Activated effector memory CD4-positive, alpha-beta T cell treated with Interleukin-2 at 50 U/mL for 16 hours (primary cell): Measurements from ENCODE around the gene TNFRSF8.
"Not testable (repeated sequence)": the region's sequence is repeated elsewhere in the genome, so short reads cannot be mapped to it uniquely, and the experiment has no call there.

ENCODE experiments used
- DNase-seq: peaks from one replicate; pipeline ENCODE4 v3.0.0-alpha.2; 2020

TNFRSF8 gene

GRCh38 chr1:12090326-12090725 lies 27.2 kb downstream of the TNFRSF8 start:
- no peak for DNase-seq

- DNase-seq = no peak
These were observed 28.1 kb downstream of the TNFRSF8 start for GRCh38 chr1:12091191-12091590.

GRCh38 chr1:12094180-12094579 lies 31.1 kb downstream of the TNFRSF8 start:
- no peak for DNase-seq

GRCh38 chr1:12095452-12096263 lies 32.6 kb downstream of the TNFRSF8 start:
- DNase-seq = no peak

- DNase-seq = no peak
These were observed 33.5 kb downstream of the TNFRSF8 start for GRCh38 chr1:12096615-12097014.

GRCh38 chr1:12097321-12097720 lies 34.2 kb downstream of the TNFRSF8 start:
- no peak for DNase-seq

GRCh38 chr1:12098786-12099185 lies 35.7 kb downstream of the TNFRSF8 start:
- no peak for DNase-seq

- no peak for DNase-seq
These were observed 36.5 kb downstream of the TNFRSF8 start for GRCh38 chr1:12099610-12100009.

GRCh38 chr1:12100071-12100470 lies 37.0 kb downstream of the TNFRSF8 start:
- no peak for DNase-seq

GRCh38 chr1:12101120-12101519 lies 38.0 kb downstream of the TNFRSF8 start:
- not testable (repeated sequence) for DNase-seq

GRCh38 chr1:12102066-12102465 lies 39.0 kb downstream of the TNFRSF8 start:
- DNase-seq = no peak

GRCh38 chr1:12104417-12104816 lies 41.3 kb downstream of the TNFRSF8 start:
- no peak for DNase-seq

- DNase-seq = no peak
These were observed 43.0 kb downstream of the TNFRSF8 start for GRCh38 chr1:12106153-12106552.

- DNase-seq = not testable (repeated sequence)
These were observed 43.8 kb downstream of the TNFRSF8 start for GRCh38 chr1:12106861-12107260.

- DNase-seq = no peak
These were observed 44.6 kb downstream of the TNFRSF8 start for GRCh38 chr1:12107718-12108117.

GRCh38 chr1:12109901-12110300 lies 46.8 kb downstream of the TNFRSF8 start:
- DNase-seq = no peak

GRCh38 chr1:12111741-12112140 lies 48.6 kb downstream of the TNFRSF8 start:
- no peak for DNase-seq

GRCh38 chr1:12112711-12113161 lies 49.6 kb downstream of the TNFRSF8 start:
- no peak for DNase-seq

- no peak for DNase-seq
These were observed 50.6 kb downstream of the TNFRSF8 start for GRCh38 chr1:12113433-12114339.

GRCh38 chr1:12114340-12114683 lies 51.2 kb downstream of the TNFRSF8 start:
- no peak for DNase-seq

GRCh38 chr1:12114916-12115315 lies 51.8 kb downstream of the TNFRSF8 start:
- no peak for DNase-seq

- no peak for DNase-seq
These were observed 58.3 kb downstream of the TNFRSF8 start for GRCh38 chr1:12121212-12122003.

GRCh38 chr1:12123172-12123571 lies 60.1 kb downstream of the TNFRSF8 start:
- no peak for DNase-seq
